Skin epidermis (tissue), 12 donors: ENCODE results near the gene GRM7.
A peak's percentile ranks its signal among the peaks of the same experiment; 100 is the strongest.

Source experiments
- H3K27ac ChIP-seq, 21 experiments: fragments of 200-600 bp; sonication (generic) in 11 of 21; one replicate each; pipeline ENCODE4 v1.5.0; 2020; ENCODE audit warnings: mild to moderate bottlenecking in 3 of 21, inconsistent platforms in 2 of 21, moderate library complexity in 2 of 21
- H3K4me3 ChIP-seq, 7 experiments: fragments of 200-600 bp; sonication (generic) in 2 of 7; one replicate each; pipeline ENCODE4 v1.5.0; 2020; ENCODE audit warnings: inconsistent platforms in 2 of 7, mild to moderate bottlenecking in 2 of 7, moderate library complexity in 1 of 7

The GRM7 gene

DNA sequence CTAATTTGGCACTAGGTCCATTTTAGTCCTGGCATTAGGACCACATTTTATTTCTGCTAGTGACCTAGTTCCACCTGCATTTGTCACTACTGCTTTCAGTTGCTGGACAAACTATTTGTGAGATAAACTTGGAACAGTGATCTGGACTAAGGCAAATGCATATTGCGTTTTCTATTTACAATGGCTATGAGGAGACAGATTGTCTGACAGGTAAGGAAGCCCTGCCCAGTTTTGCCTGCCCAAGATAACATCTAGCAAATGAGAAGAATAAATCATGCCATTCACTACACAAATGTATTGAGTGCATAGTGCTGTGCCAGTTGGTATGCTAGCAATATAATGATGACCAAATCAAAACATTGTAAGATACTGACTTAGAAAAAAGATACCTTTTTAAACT, 245.7 kb downstream of the GRM7 start:
- H3K4me3 ChIP-seq: no peak overlapping the region

GRCh38 chr3:7112523-7113056, 251.7 kb downstream of the GRM7 start:
- Histone ChIP-seq H3K4me3 (no peak overlapping the region), H3K27ac (no peak overlapping the region)

More for the DNA sequence above, 245.7 kb downstream of the GRM7 start:
- no peak overlapping the region for H3K27ac ChIP-seq

GRCh38 chr3:7144697-7145308, 283.9 kb downstream of the GRM7 start:
- no peak overlapping the region for H3K27ac ChIP-seq

GRCh38 chr3:7146529-7146928, 285.6 kb downstream of the GRM7 start:
- H3K27ac ChIP-seq: no peak overlapping the region
- no peak overlapping the region for H3K4me3 ChIP-seq

More at GRCh38 chr3:7144697-7145308, 283.9 kb downstream of the GRM7 start:
- no peak overlapping the region for H3K4me3 ChIP-seq

DNA sequence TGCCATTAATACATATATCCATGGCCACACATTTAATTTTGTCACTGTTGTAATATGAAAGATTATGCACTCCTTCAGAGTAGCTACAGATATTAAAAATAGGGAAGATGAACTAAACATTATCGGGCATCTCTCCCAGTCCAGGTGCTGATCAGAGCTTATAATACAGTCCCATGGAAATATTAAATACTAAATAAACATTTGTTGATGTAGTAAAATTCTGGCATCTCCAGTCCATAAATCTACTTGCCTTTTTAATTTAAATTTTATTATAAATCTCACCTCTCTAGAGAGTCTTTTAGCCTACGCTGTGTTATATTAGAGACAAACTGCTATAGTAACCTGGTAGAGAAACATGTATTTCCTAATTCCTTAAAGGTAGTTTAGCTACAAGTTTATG, 297.6 kb downstream of the GRM7 start:
- no peak overlapping the region for H3K27ac ChIP-seq
- no peak overlapping the region for H3K4me3 ChIP-seq

GRCh38 chr3:7160689-7161088, 299.8 kb downstream of the GRM7 start:
- H3K4me3 ChIP-seq: no peak overlapping the region

GRCh38 chr3:7166460-7166859, 305.5 kb downstream of the GRM7 start:
- Histone ChIP-seq H3K27ac (no peak overlapping the region), H3K4me3 (no peak overlapping the region)

More at GRCh38 chr3:7160689-7161088, 299.8 kb downstream of the GRM7 start:
- no peak overlapping the region for H3K27ac ChIP-seq

DNA sequence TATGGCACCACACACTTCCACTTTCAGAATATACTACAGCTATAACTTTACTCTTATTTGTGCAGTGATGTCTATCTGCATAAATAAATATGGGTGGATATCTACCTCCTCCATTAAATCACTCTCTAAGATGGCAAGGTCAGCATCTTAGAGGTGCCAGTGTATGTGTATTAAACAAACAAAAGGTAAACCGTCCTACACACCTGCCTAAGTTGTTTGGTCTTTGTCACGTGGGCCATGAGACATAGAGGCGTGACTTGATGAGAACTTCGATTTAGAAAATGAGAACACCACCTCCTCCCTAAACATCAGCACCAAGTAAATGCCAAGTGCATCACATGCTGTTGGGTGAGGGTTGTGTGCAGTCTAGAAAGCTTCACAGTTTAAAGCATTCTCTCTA, 310.6 kb downstream of the GRM7 start:
- H3K27ac ChIP-seq: no peak overlapping the region
- H3K4me3 ChIP-seq: no peak overlapping the region

GRCh38 chr3:7172996-7173395, 312.1 kb downstream of the GRM7 start:
- Histone ChIP-seq H3K4me3 (no peak overlapping the region), H3K27ac (no peak overlapping the region)

- Histone ChIP-seq H3K4me3 (no peak overlapping the region), H3K27ac (no peak overlapping the region)
These were observed 327.6 kb downstream of the GRM7 start for GRCh38 chr3:7188551-7188950.

DNA sequence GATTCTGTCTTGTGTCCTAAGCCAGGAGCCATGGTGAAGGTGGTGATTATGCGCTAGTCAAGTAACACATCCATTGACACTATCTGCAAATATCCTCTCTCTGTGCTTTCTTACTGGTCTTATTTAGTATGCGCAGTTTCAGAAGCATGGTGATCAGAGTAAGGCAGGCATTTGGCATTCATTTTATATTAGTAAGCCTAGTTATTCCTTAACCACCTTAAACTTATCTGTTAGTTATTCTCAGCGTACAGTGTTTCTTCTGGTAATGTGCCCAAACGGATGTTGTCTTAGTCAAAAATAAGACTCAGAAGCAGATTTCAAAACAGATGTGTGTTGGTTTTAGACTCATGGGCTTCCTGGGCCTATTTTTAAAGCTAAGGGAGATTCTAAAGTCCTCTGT, 329.2 kb downstream of the GRM7 start:
- H3K4me3 ChIP-seq: no peak overlapping the region
- H3K27ac ChIP-seq: no peak overlapping the region

DNA sequence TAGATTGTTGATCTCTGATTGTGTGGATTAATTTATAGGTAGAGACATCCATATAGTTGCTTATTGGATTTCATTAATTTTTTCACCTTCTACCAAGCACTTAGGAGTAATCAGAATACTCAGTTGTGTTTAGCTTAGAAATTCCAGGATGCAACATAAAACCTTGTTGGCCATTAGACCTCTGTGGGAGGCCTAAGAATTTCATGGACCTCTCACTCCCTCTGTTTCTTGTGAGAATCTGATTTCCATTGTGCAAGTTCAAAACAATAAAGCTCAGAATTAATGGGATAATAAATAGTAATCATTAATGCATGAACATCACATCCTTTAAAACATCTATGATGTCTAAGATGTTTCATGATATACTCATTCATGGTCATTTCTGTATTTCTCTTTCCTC, 332.4 kb downstream of the GRM7 start:
- Histone ChIP-seq H3K4me3 (no peak overlapping the region), H3K27ac (no peak overlapping the region)

GRCh38 chr3:7194071-7194835, 333.3 kb downstream of the GRM7 start:
- H3K27ac ChIP-seq: no peak overlapping the region
- no peak overlapping the region for H3K4me3 ChIP-seq

- Histone ChIP-seq H3K27ac (no peak overlapping the region), H3K4me3 (no peak overlapping the region)
These were observed 335.0 kb downstream of the GRM7 start for GRCh38 chr3:7195934-7196333.

GRCh38 chr3:7201784-7202183, 340.9 kb downstream of the GRM7 start:
- no peak overlapping the region for H3K27ac ChIP-seq
- no peak overlapping the region for H3K4me3 ChIP-seq

GRCh38 chr3:7203969-7204847, 343.3 kb downstream of the GRM7 start:
- Histone ChIP-seq H3K4me3 (no peak overlapping the region), H3K27ac (no peak overlapping the region)

- H3K4me3 ChIP-seq: no peak overlapping the region
- no peak overlapping the region for H3K27ac ChIP-seq
These were observed 343.9 kb downstream of the GRM7 start for GRCh38 chr3:7204848-7205156.

GRCh38 chr3:7205535-7205934, 344.6 kb downstream of the GRM7 start:
- Histone ChIP-seq H3K4me3 (peak overlapping the region in 2 of 7 experiments; percentile 5 to 19), H3K27ac (peak overlapping the region in 4 of 21 experiments; percentile 13 to 49 (median 36))

GRCh38 chr3:7205962-7206361, 345.0 kb downstream of the GRM7 start:
- peak overlapping the region in 4 of 21 experiments; percentile 13 to 49 (median 36) for H3K27ac ChIP-seq
- H3K4me3 ChIP-seq: peak overlapping the region in 2 of 7 experiments; percentile 5 to 19

DNA sequence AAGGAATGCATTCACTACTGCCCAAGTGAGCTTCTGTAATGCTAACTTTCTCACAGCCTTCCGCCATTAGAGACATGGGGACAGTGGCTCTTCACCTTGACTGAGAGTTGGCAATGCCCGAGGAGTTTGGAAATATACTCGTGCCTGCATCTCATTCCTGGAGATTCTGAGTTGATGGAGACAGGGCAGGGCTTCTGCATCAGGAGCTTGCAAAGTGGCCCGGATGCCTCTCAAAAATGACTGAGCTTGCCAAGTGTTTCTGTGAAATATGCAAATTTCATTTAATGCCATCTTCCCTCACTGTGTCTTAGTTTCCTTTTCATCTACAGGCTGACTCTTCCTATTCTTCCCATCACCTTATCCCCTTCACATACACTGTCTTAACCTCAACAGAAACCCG, 346.2 kb downstream of the GRM7 start:
- Histone ChIP-seq H3K4me3 (no peak overlapping the region), H3K27ac (no peak overlapping the region)
